Right atrium auricular region (tissue), 2 donors: ENCODE results near the gene ARHGEF2. TPM values are rescaled to one million over a fixed set of nuclear protein-coding genes. Genes with fewer than 3 reads are reported as not detected.

ENCODE experiments used
- DNase-seq: peaks from one replicate; pipeline ENCODE4 v3.0.0-alpha.2; 2019; ENCODE audit warnings: low spot score
- H3K27ac ChIP-seq, 2 donors: fragments of 200-600 bp; sonication (generic); 1 replicate in 1 of 2; 2 replicates in 1 of 2; pipeline ENCODE4 v1.5.1; 2016 to 2019
- H3K27me3 ChIP-seq, 2 donors: fragments of 200-600 bp; sonication (generic); one replicate each; pipeline versions ENCODE4 v1.5.1 to v1.6.0; 2017 to 2019
- H3K36me3 ChIP-seq: fragments of 200-600 bp; sonication (generic); one replicate; pipeline ENCODE4 v1.5.1; 2016
- H3K4me1 ChIP-seq, 2 donors: fragments of 200-600 bp; sonication (generic); one replicate each; pipeline versions ENCODE4 v1.5.1 to v1.6.0; 2017 to 2019
- H3K4me3 ChIP-seq, 2 donors: fragments of 200-600 bp; sonication (generic); 1 replicate in 1 of 2; 2 replicates in 1 of 2; pipeline ENCODE4 v1.5.1; 2017 to 2019; ENCODE audit warnings: mild to moderate bottlenecking in 1 of 2, moderate library complexity in 1 of 2
- H3K9me3 ChIP-seq, 2 donors: fragments of 200-600 bp; sonication (generic); one replicate each; pipeline ENCODE4 v1.5.1; 2019
- CTCF ChIP-seq, 2 donors: fragments of 200-600 bp; sonication (generic); IDR thresholded peaks; one replicate each; pipeline ENCODE4 v1.5.1; 2019; ENCODE audit warnings: antibody characterized with exemption in 2 of 2
- total RNA-seq, 2 donors: library from RNA; depleted of rRNA; stranded (reverse); fragments of >200 nt; gene quantifications; one replicate each; pipeline ENCODE4 v1.1.0, GENCODE V29; 2016

The ARHGEF2 gene
- total RNA-seq, 2 donors from 2014 or later = 50.8 to 69.8 TPM

- Histone ChIP-seq H3K4me1 (peaks cover 0 to 1% of the 10 kb centered on the region in 2 donors), H3K9me3 (no peaks in the 10 kb centered on the region), H3K27me3 (no peaks in the 10 kb centered on the region), H3K36me3 (peaks cover 36% of the 10 kb centered on the region), H3K27ac (no peak overlapping the region), H3K4me3 (no peak overlapping the region)
- TF ChIP-seq CTCF (IDR thresholded peaks at IDR 0.05) = no peak
- DNase-seq = no peak
Observed at GRCh38 chr1:156006666-156007376, 28.5 kb upstream of the ARHGEF2 start.

- Histone ChIP-seq H3K4me1 (peaks cover 0 to 10% of the 10 kb centered on the region in 2 donors), H3K36me3 (peaks cover 18% of the 10 kb centered on the region), H3K27ac (no peak overlapping the region), H3K27me3 (no peaks in the 10 kb centered on the region), H3K4me3 (no peak overlapping the region), H3K9me3 (no peaks in the 10 kb centered on the region)
- no peak for DNase-seq
- TF ChIP-seq CTCF (IDR thresholded peaks at IDR 0.05) = no peak
Observed at GRCh38 chr1:156004843-156005584, 26.7 kb upstream of the ARHGEF2 start.

- no peak for DNase-seq
- H3K4me1 ChIP-seq = peaks cover 0 to 10% of the 10 kb centered on the region in 2 donors
- no peak for TF ChIP-seq CTCF (IDR thresholded peaks at IDR 0.05)
Observed at GRCh38 chr1:156003923-156004188, 25.5 kb upstream of the ARHGEF2 start.

GRCh38 chr1:156002188-156002911 lies 24.0 kb upstream of the ARHGEF2 start:
- peaks cover 0 to 10% of the 10 kb centered on the region in 2 donors for H3K4me1 ChIP-seq
- H3K4me3 ChIP-seq = no peak overlapping the region
- DNase-seq = no peak

More at GRCh38 chr1:156003923-156004188, 25.5 kb upstream of the ARHGEF2 start:
- Histone ChIP-seq H3K27ac (no peak overlapping the region), H3K9me3 (no peaks in the 10 kb centered on the region), H3K27me3 (no peaks in the 10 kb centered on the region), H3K36me3 (peaks cover 6% of the 10 kb centered on the region), H3K4me3 (no peak overlapping the region)

GRCh38 chr1:156001662-156002171 lies 23.4 kb upstream of the ARHGEF2 start:
- H3K27me3 ChIP-seq = no peaks in the 10 kb centered on the region
- TF ChIP-seq CTCF (IDR thresholded peaks at IDR 0.05) = no peak
- no peak for DNase-seq
- peaks cover 0 to 10% of the 10 kb centered on the region in 2 donors for H3K4me1 ChIP-seq
- no peak overlapping the region for H3K27ac ChIP-seq
- no peaks in the 10 kb centered on the region for H3K9me3 ChIP-seq
- no peak overlapping the region for H3K4me3 ChIP-seq
- H3K36me3 ChIP-seq = no peaks in the 10 kb centered on the region

More at GRCh38 chr1:156002188-156002911, 24.0 kb upstream of the ARHGEF2 start:
- no peaks in the 10 kb centered on the region for H3K9me3 ChIP-seq
- H3K27me3 ChIP-seq = no peaks in the 10 kb centered on the region
- TF ChIP-seq CTCF (IDR thresholded peaks at IDR 0.05) = no peak
- H3K36me3 ChIP-seq = no peaks in the 10 kb centered on the region
- no peak overlapping the region for H3K27ac ChIP-seq
